ENCODE measurements around the gene ZNF30.
"Not testable (repeated sequence)": the region's sequence is repeated elsewhere in the genome, so short reads cannot be mapped to it uniquely, and the experiment has no call there.

DNA sequence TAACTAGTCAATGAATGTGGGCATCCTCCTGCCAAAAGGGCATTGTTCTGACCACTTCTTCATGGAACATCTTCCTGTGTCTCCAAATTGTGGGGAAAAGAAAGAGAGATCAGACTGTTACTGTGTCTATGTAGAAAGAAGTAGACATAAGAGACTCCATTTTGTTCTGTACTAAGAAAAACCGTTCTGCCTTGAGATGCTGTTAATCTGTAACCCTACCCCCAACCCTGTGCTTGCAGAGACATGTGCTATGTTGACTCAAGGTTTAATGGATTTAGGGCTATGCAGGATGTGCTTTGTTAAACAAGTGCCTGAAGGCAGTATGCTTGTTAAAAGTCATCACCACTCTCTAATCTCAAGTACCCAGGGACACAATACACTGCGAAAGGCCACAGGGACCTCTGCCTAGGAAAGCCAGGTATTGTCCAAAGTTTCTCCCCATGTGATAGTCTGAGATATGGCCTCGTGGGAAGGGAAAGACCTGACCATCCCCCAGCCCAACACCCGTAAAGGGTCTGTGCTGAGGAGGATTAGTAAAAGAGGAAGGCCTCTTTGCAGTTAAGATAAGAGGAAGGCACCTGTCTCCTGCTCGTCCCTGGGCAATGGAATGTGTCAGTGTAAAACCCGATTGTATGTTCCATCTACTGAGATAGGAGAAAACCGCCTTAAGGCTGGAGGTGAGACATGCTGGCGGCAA is 6.5 kb upstream of the ZNF30 start:
- not testable (repeated sequence) for TF ChIP-seq CTCF, POLR2A (IDR thresholded peaks at IDR 0.05)

Measured in stomach (tissue), 4 donors.